GM12865 (cell line): ENCODE data around the gene C2CD2.

Experiments used
- DNase-seq: peaks from one replicate; pipeline ENCODE4 v3.0.0; 2010; ENCODE audit warnings: low read depth
- H3K4me3 ChIP-seq: 2 replicates; pipeline ENCODE4 v1.5.1; 2011; ENCODE audit warnings: mild to moderate bottlenecking, low read depth, low read length, control low read depth
- TF ChIP-seq, protein P1 (sequence below): IDR thresholded peaks from 2 replicates; pipeline ENCODE4 v1.5.1; 2011; ENCODE audit warnings: low read length, control low read depth, low read depth, inconsistent platforms; ENCODE audit not compliant: insufficient read depth; ENCODE audit errors: missing control alignments

The C2CD2 gene

DNA sequence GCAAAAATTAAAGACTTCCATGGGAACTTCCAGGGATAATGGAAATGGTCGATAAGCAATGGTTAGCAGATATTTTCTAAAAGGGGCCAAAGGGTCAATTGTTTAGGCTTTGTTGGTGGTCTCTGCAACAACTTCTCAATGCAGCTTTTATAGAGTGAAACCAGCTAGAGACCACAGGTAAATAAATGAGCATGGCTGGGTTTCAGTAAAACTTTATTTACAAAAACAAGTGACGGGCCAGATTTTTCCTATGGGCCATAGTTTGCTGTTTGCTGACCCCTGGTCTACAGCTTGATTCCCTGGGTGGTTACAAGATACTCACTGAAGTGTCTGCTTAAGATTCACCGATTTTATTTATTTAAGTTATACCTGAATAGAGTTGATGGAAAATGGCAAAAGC lies 52.0 kb downstream of the C2CD2 start:
- TF ChIP-seq, protein P1, sequence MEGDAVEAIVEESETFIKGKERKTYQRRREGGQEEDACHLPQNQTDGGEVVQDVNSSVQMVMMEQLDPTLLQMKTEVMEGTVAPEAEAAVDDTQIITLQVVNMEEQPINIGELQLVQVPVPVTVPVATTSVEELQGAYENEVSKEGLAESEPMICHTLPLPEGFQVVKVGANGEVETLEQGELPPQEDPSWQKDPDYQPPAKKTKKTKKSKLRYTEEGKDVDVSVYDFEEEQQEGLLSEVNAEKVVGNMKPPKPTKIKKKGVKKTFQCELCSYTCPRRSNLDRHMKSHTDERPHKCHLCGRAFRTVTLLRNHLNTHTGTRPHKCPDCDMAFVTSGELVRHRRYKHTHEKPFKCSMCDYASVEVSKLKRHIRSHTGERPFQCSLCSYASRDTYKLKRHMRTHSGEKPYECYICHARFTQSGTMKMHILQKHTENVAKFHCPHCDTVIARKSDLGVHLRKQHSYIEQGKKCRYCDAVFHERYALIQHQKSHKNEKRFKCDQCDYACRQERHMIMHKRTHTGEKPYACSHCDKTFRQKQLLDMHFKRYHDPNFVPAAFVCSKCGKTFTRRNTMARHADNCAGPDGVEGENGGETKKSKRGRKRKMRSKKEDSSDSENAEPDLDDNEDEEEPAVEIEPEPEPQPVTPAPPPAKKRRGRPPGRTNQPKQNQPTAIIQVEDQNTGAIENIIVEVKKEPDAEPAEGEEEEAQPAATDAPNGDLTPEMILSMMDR = no peak
- no peak overlapping the region for H3K4me3 ChIP-seq
- DNase-seq = no peak

DNA sequence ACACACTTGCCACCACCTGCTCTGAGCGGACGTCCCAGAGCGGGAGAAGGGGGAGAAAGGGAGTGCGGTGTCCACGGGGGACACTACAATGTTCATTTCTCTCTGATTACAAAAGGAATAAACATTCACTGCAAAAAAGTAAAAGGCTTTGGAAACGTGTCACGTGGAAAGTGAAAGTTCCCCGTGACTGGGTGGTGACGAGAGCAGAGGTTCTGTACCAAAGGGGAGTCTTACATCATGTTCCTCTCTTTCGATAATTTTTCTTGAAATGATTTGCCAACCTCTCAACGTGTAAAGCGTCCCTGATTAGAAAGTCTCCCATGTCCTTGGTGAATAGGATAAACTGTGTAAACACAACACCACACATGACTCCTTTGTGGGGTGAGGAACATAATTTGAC lies 52.7 kb downstream of the C2CD2 start:
- no peak overlapping the region for H3K4me3 ChIP-seq
- peak; percentile 28 for DNase-seq
- TF ChIP-seq, protein P1 = no peak

DNA sequence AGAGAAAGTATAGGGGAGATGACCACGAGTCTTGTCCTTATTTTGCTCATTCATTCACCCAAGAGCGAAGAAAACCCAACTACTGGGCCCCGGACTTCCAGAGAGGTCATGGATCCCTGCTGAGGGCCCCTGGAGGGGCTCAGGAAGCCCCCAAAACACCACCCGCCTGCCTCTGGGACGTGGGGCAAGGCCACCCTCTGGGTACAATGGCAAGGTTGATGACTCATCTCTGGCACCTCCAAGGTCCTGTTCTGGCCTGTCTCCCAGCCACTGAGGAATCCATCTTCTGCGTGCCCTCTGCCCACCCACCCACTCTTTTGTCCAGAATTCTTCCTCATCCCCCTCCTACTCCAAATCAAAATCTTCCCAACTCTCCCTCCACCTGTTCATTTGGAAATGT lies 53.4 kb downstream of the C2CD2 start:
- DNase-seq = no peak
- TF ChIP-seq, protein P1 = no peak
- no peak overlapping the region for H3K4me3 ChIP-seq

DNA sequence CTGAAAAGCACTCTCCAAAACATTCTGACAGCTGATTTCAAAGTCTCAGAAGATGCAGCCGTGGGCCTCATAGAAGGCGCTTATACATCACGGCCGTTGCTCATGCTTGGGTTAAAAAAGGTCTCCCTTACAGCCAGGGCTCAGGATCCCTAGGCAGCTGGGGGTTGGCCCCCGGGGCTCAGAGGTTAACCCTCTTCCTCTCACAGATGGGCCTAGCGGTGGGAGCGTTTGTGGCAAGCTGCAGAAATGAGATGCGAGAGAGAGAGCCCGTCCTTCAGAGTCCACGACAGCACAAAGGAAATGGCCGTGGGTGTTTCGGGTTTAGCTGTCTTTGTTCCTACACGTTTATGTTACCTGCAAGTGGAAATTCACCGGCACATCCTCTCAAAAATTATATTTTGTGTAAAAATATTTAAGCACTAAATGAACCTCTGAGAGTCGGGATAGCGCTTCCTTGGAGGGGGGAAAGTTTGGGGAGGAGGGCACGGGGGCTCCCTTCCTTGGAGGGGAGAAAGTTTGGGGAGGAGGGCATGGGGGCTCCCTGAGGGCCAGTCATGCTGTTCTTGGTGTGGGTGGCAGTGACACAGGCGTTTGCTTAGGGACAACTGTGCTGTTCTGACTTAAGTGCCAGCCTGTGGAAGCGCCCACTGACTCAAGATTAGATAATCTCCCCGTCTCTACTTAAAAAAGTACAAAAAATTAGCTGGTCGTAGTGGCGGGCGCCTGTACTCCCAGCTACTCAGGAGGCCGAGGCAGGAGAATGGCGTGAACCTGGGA lies 54.2 kb downstream of the C2CD2 start:
- H3K4me3 ChIP-seq = no peak overlapping the region
- no peak for DNase-seq
- TF ChIP-seq, protein P1 = no peak

DNA sequence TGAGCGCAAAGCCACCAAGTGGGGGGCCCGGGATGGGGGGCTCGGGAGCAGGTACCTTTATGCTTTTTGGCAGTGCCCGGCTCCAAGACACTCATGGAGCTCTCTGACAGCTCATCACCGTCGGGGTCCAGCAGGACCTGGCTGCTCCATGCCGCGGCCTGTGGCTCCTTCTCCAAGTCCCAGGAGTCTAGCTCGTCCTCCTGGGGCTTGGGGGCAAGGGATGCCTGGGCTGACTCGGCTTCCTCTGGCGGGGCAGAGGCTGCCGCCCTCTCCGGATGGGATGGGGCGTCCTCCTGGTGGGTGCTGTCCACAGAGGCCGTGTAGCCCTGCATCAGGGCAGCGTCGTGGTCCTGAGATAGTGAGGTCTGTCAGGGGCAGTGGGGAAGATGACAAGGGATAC lies 54.8 kb downstream of the C2CD2 start:
- TF ChIP-seq, protein P1 = no peak
- no peak for DNase-seq
- no peak overlapping the region for H3K4me3 ChIP-seq

DNA sequence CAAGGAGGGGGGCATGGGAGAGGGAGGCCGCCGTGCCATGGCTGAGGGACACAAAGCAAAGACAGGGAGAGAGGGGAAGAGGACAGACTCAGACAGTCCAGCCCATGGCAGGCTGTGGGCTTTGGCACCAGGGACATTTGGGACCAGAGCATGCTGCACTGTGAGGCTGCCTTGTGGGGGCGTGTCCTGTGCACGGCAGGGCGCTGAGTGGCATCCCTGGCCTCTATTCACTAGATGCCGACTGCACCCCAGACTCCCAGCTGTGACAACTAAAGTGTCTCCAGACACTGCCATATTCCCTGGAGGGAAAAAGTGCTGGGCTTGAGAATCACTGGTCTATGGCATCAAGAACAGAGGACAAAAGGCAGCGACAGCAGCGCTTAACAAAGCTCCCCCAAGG lies 56.1 kb downstream of the C2CD2 start:
- no peak for DNase-seq
- TF ChIP-seq, protein P1 = no peak
- H3K4me3 ChIP-seq = no peak overlapping the region
